Effector memory CD8-positive, alpha-beta T cell (primary cell): ENCODE results near the gene C5.
"Not testable (repeated sequence)": the region's sequence is repeated elsewhere in the genome, so short reads cannot be mapped to it uniquely, and the experiment has no call there.

Experiments
- ATAC-seq: fragments of 150-1000 bp; cut with Tn5 transposase; replicated peaks from 2 replicates; pipeline ENCODE4 v1.10.0; 2021; ENCODE audit warnings: mild to moderate bottlenecking, moderate library complexity
- DNase-seq, 3 experiments: peaks; one replicate each; pipeline ENCODE4 v3.0.0; 2021
- H3K27ac Mint-ChIP-seq, 2 donors: one replicate each; pipeline ENCODE4 v1.8.0; 2022; ENCODE audit warnings: mild to moderate bottlenecking in 2 of 2, mixed read lengths in 2 of 2, moderate library complexity in 2 of 2
- H3K27me3 Mint-ChIP-seq, 2 donors: one replicate each; pipeline ENCODE4 v1.8.0; 2022; ENCODE audit warnings: mixed read lengths in 2 of 2
- H3K36me3 Mint-ChIP-seq: one replicate; pipeline ENCODE4 v1.8.0; 2022; ENCODE audit warnings: mild to moderate bottlenecking, moderate library complexity, mixed read lengths; ENCODE audit not compliant: insufficient read depth
- H3K4me1 Mint-ChIP-seq, 2 donors: one replicate each; pipeline ENCODE4 v1.8.0; 2022; ENCODE audit warnings: low read depth in 2 of 2, mixed read lengths in 2 of 2
- H3K4me3 Mint-ChIP-seq, 2 donors: one replicate each; pipeline ENCODE4 v1.8.0; 2022; ENCODE audit warnings: mild to moderate bottlenecking in 2 of 2, mixed read lengths in 2 of 2, moderate library complexity in 2 of 2
- H3K9me3 Mint-ChIP-seq, 2 donors: one replicate each; pipeline ENCODE4 v1.8.0; 2022; ENCODE audit warnings: mixed read lengths in 2 of 2

Gene C5

GRCh38 chr9:121028285-121028684, 21.8 kb downstream of the C5 start:
- not testable (repeated sequence) for H3K4me3 Mint-ChIP-seq, H3K4me1 Mint-ChIP-seq, H3K36me3 Mint-ChIP-seq, H3K27ac Mint-ChIP-seq, H3K9me3 Mint-ChIP-seq, H3K27me3 Mint-ChIP-seq, DNase-seq, ATAC-seq

- no peaks in the 10 kb centered on the region for H3K36me3 Mint-ChIP-seq
- no peaks in the 10 kb centered on the region for H3K9me3 Mint-ChIP-seq
- H3K4me3 Mint-ChIP-seq, result no peak overlapping the region
- ATAC-seq (no peak), DNase-seq (no peak)
- peaks cover 0 to 8% of the 10 kb centered on the region in 2 donors for H3K27me3 Mint-ChIP-seq
- H3K4me1 Mint-ChIP-seq, result no peaks in the 10 kb centered on the region
- H3K27ac Mint-ChIP-seq, result no peak overlapping the region
These were observed 23.3 kb downstream of the C5 start for GRCh38 chr9:121026768-121027167.

GRCh38 chr9:121026260-121026691, 23.8 kb downstream of the C5 start:
- H3K27ac Mint-ChIP-seq, result no peak overlapping the region
- H3K4me3 Mint-ChIP-seq, result no peak overlapping the region
- H3K27me3 Mint-ChIP-seq, result peaks cover 0 to 8% of the 10 kb centered on the region in 2 donors
- H3K9me3 Mint-ChIP-seq, result no peaks in the 10 kb centered on the region
- DNase-seq, result no peak
- no peak for ATAC-seq
- H3K36me3 Mint-ChIP-seq, result no peaks in the 10 kb centered on the region
- no peaks in the 10 kb centered on the region for H3K4me1 Mint-ChIP-seq

GRCh38 chr9:121024237-121024636, 25.8 kb downstream of the C5 start:
- no peaks in the 10 kb centered on the region for H3K36me3 Mint-ChIP-seq
- ATAC-seq (no peak), DNase-seq (no peak)
- no peaks in the 10 kb centered on the region for H3K9me3 Mint-ChIP-seq
- H3K4me1 Mint-ChIP-seq, result no peaks in the 10 kb centered on the region
- no peak overlapping the region for H3K27ac Mint-ChIP-seq
- no peak overlapping the region for H3K4me3 Mint-ChIP-seq
- H3K27me3 Mint-ChIP-seq, result peaks cover 0 to 8% of the 10 kb centered on the region in 2 donors

GRCh38 chr9:121023064-121023463, 27.0 kb downstream of the C5 start:
- no peaks in the 10 kb centered on the region for H3K9me3 Mint-ChIP-seq
- H3K27ac Mint-ChIP-seq, result no peak overlapping the region
- H3K27me3 Mint-ChIP-seq, result peaks cover 0 to 8% of the 10 kb centered on the region in 2 donors
- ATAC-seq, result no peak
- no peaks in the 10 kb centered on the region for H3K4me1 Mint-ChIP-seq
- no peak for DNase-seq
- H3K36me3 Mint-ChIP-seq, result no peaks in the 10 kb centered on the region
- no peak overlapping the region for H3K4me3 Mint-ChIP-seq

- ATAC-seq, result no peak
- H3K27me3 Mint-ChIP-seq, result peaks cover 0 to 8% of the 10 kb centered on the region in 2 donors
- no peaks in the 10 kb centered on the region for H3K9me3 Mint-ChIP-seq
- no peak overlapping the region for H3K4me3 Mint-ChIP-seq
- H3K4me1 Mint-ChIP-seq, result no peaks in the 10 kb centered on the region
- no peaks in the 10 kb centered on the region for H3K36me3 Mint-ChIP-seq
- no peak for DNase-seq
- no peak overlapping the region for H3K27ac Mint-ChIP-seq
These were observed 28.8 kb downstream of the C5 start for GRCh38 chr9:121021301-121021700.

- H3K9me3 Mint-ChIP-seq, result no peaks in the 10 kb centered on the region
These were observed 30.8 kb downstream of the C5 start for GRCh38 chr9:121019273-121019672.

GRCh38 chr9:121013911-121014310, 36.2 kb downstream of the C5 start:
- Mint-ChIP-seq H3K27ac (no peak overlapping the region), H3K4me1 (no peaks in the 10 kb centered on the region), H3K36me3 (no peaks in the 10 kb centered on the region), H3K9me3 (no peaks in the 10 kb centered on the region), H3K27me3 (no peaks in the 10 kb centered on the region), H3K4me3 (no peak overlapping the region)
- DNase-seq, result no peak
- ATAC-seq, result no peak

More at GRCh38 chr9:121019273-121019672, 30.8 kb downstream of the C5 start:
- ATAC-seq (no peak), DNase-seq (no peak)
- Mint-ChIP-seq H3K4me3 (no peak overlapping the region), H3K36me3 (no peaks in the 10 kb centered on the region), H3K4me1 (no peaks in the 10 kb centered on the region), H3K27ac (no peak overlapping the region), H3K27me3 (peaks cover 0 to 8% of the 10 kb centered on the region in 2 donors)

- Mint-ChIP-seq H3K27ac (no peak overlapping the region), H3K27me3 (no peaks in the 10 kb centered on the region), H3K36me3 (no peaks in the 10 kb centered on the region), H3K4me3 (no peak overlapping the region), H3K9me3 (no peaks in the 10 kb centered on the region), H3K4me1 (no peaks in the 10 kb centered on the region)
- ATAC-seq (no peak), DNase-seq (no peak)
These were observed 40.4 kb downstream of the C5 start for GRCh38 chr9:121009650-121010049.

GRCh38 chr9:120999317-120999716, 50.8 kb downstream of the C5 start:
- no peak for ATAC-seq

GRCh38 chr9:120998111-120998510, 52.0 kb downstream of the C5 start:
- Mint-ChIP-seq H3K36me3 (no peaks in the 10 kb centered on the region), H3K27ac (no peak overlapping the region), H3K27me3 (no peaks in the 10 kb centered on the region), H3K9me3 (no peaks in the 10 kb centered on the region), H3K4me1 (no peaks in the 10 kb centered on the region), H3K4me3 (no peak overlapping the region)
- ATAC-seq, result no peak
- no peak for DNase-seq

More at GRCh38 chr9:120999317-120999716, 50.8 kb downstream of the C5 start:
- H3K9me3 Mint-ChIP-seq, result no peaks in the 10 kb centered on the region
- no peaks in the 10 kb centered on the region for H3K4me1 Mint-ChIP-seq
- H3K36me3 Mint-ChIP-seq, result no peaks in the 10 kb centered on the region
- H3K4me3 Mint-ChIP-seq, result no peak overlapping the region
- H3K27me3 Mint-ChIP-seq, result no peaks in the 10 kb centered on the region
- DNase-seq, result no peak
- H3K27ac Mint-ChIP-seq, result no peak overlapping the region

- H3K27me3 Mint-ChIP-seq, result no peaks in the 10 kb centered on the region
- no peaks in the 10 kb centered on the region for H3K4me1 Mint-ChIP-seq
- no peak overlapping the region for H3K4me3 Mint-ChIP-seq
- DNase-seq (no peak), ATAC-seq (no peak)
- no peaks in the 10 kb centered on the region for H3K9me3 Mint-ChIP-seq
- no peaks in the 10 kb centered on the region for H3K36me3 Mint-ChIP-seq
- H3K27ac Mint-ChIP-seq, result no peak overlapping the region
These were observed 52.6 kb downstream of the C5 start for GRCh38 chr9:120997502-120997901.

GRCh38 chr9:120996409-120996808, 53.7 kb downstream of the C5 start:
- no peak for ATAC-seq
- Mint-ChIP-seq H3K27ac (no peak overlapping the region), H3K27me3 (no peaks in the 10 kb centered on the region), H3K4me1 (no peaks in the 10 kb centered on the region), H3K4me3 (no peak overlapping the region), H3K9me3 (no peaks in the 10 kb centered on the region), H3K36me3 (no peaks in the 10 kb centered on the region)
- no peak for DNase-seq

GRCh38 chr9:120989065-120989464, 61.0 kb downstream of the C5 start:
- H3K4me3 Mint-ChIP-seq, result no peak overlapping the region
- DNase-seq (no peak), ATAC-seq (no peak)
- no peak overlapping the region for H3K27ac Mint-ChIP-seq
- H3K9me3 Mint-ChIP-seq, result no peaks in the 10 kb centered on the region
- H3K27me3 Mint-ChIP-seq, result no peaks in the 10 kb centered on the region
- H3K4me1 Mint-ChIP-seq, result no peaks in the 10 kb centered on the region
- H3K36me3 Mint-ChIP-seq, result no peaks in the 10 kb centered on the region

GRCh38 chr9:120985819-120986222, 64.3 kb downstream of the C5 start:
- no peak for DNase-seq
- H3K9me3 Mint-ChIP-seq, result no peaks in the 10 kb centered on the region

More at GRCh38 chr9:120985819-120986222, 64.3 kb downstream of the C5 start:
- Mint-ChIP-seq H3K27me3 (no peaks in the 10 kb centered on the region), H3K27ac (no peak overlapping the region), H3K4me3 (no peak overlapping the region), H3K36me3 (no peaks in the 10 kb centered on the region), H3K4me1 (no peaks in the 10 kb centered on the region)
- ATAC-seq, result no peak
